C4-2B (cell line): Measurements from ENCODE around the gene RPEL1.
"Not testable (repeated sequence)": the region's sequence is repeated elsewhere in the genome, so short reads cannot be mapped to it uniquely, and the experiment has no call there.

Experiments
- H3K27ac ChIP-seq: fragments of 450-650 bp; 2 replicates; pipeline ENCODE4 v1.5.1; 2017
- ZFX ChIP-seq: fragments of 450-650 bp; IDR thresholded peaks from 2 replicates; pipeline ENCODE4 v1.6.1; 2017
- TF ChIP-seq, protein P1 (sequence below): fragments of 450-650 bp; conservative IDR thresholded peaks from 2 replicates; pipeline ENCODE4 v1.5.1; 2017; ENCODE audit warnings: mild to moderate bottlenecking

Gene RPEL1

DNA sequence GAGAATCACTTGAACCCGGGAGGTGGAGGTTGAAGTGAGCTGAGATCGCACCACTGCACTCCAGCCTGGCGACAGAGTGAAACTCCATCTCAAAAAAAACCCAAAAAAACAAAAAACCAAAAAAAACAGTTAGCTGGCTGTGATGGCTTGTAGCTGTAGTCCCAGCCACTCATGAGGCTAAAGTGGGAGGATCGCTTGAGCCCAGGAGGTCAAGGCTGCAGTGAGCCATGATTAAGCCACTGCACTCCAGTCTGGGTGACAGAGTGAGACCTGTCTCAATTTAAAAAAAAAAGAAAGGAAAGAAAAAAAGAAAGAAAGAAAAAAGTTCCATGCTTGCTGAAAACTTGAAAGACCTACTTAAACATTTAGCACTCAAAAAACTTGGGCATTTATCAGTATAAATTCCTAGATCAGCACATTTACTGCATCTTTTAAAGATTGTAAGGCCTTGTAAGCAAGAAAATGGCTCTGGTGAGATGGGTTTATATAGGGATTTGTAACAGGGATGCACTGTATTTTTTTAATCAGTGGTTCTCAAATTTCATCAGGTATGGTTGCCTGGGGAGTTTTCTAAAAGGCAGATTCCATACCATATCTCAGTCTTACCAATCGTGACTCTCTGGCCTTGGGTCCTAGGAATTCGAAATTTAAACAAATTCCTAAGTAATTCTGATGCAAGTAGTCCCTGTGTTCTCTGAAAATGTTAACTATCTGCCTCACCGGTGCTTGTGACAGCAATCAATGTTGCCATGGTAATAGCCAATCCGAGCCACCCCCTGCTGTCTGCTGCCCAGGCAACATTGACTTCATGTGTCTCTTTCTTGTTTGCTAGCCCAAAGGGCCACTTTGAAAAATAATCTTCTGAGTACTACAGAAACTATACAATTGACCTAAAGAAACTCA lies 41.1 kb upstream of the RPEL1 start:
- TF ChIP-seq ZFX = no peak
- TF ChIP-seq, protein P1, sequence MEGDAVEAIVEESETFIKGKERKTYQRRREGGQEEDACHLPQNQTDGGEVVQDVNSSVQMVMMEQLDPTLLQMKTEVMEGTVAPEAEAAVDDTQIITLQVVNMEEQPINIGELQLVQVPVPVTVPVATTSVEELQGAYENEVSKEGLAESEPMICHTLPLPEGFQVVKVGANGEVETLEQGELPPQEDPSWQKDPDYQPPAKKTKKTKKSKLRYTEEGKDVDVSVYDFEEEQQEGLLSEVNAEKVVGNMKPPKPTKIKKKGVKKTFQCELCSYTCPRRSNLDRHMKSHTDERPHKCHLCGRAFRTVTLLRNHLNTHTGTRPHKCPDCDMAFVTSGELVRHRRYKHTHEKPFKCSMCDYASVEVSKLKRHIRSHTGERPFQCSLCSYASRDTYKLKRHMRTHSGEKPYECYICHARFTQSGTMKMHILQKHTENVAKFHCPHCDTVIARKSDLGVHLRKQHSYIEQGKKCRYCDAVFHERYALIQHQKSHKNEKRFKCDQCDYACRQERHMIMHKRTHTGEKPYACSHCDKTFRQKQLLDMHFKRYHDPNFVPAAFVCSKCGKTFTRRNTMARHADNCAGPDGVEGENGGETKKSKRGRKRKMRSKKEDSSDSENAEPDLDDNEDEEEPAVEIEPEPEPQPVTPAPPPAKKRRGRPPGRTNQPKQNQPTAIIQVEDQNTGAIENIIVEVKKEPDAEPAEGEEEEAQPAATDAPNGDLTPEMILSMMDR = no peak
- H3K27ac ChIP-seq = no peak overlapping the region

DNA sequence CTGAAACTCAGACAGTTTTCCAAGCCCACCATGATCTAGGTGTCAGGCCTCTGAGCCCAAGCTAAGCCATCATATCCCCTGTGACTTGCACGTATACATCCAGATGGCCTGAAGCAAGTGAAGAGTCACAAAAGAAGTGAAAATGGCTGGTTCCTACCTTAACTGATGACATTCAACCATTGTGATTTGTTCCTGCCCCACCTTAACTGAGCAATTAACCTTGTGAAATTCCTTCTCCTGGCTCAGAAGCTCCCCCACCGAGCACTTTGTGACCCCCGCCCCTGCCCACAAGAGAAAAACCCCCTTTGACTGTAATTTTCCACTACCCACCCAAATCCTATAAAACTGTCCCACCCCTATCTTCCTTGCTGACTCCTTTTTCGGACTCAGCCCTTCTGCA lies 40.3 kb upstream of the RPEL1 start:
- H3K27ac ChIP-seq = not testable (repeated sequence)

DNA sequence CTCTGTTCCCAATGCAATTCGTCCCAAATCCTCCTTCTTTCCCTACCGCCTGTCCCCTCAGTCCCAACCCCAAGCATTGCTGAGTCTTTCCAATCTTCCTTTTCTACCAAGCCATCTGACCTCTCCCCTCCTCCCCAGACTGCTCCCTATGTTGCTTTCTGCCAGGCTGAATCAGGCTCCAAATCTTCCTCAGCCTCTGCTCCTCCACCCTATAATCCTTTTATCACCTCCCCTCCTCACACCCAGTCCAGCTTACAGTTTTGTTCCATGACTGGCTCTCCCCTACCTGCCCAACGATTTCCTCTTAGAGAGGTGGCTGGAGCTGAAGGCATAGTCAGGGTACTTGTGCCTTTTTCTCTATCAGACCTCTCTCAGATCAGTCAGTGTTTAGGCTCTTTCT lies 39.0 kb upstream of the RPEL1 start:
- H3K27ac ChIP-seq = not testable (repeated sequence)

DNA sequence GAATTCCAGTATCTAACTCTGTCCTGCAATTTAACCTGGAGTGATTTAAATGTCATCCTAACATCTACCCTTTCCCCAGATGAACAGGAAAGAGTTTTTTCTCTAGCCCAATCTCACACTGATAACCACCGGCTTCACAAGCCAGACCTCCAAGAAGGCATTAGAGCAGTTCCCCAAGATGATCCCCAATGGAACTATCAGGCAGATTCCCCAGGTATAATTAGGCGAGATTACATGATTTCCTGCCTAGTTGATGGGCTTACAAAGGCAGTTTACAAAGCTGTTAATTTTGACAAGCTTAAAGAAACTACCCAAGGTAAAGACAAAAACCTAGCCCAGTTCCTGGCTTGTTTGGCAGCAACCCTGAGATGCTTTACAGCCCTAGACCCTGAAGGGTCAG lies 38.5 kb upstream of the RPEL1 start:
- no peak for TF ChIP-seq ZFX
- H3K27ac ChIP-seq = no peak overlapping the region

DNA sequence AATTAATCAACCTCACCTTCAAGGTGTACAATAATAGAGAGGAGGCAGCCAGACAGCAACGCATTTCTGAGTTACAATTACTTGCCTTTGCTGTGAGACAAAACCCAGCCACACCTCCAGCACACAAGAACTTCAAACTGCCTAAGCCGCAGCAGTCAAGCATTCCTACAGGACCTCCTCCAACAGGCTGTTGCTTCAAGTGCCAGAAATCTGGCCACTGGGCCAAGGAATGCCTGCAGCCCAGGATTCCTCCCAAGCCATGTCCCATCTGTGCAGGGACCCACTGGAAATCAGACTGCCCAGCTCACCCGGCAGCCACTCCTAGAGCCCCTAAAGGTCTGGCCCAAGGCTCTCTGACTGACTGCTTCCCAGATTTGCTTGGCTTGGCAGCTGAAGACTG lies 38.0 kb upstream of the RPEL1 start:
- not testable (repeated sequence) for H3K27ac ChIP-seq

DNA sequence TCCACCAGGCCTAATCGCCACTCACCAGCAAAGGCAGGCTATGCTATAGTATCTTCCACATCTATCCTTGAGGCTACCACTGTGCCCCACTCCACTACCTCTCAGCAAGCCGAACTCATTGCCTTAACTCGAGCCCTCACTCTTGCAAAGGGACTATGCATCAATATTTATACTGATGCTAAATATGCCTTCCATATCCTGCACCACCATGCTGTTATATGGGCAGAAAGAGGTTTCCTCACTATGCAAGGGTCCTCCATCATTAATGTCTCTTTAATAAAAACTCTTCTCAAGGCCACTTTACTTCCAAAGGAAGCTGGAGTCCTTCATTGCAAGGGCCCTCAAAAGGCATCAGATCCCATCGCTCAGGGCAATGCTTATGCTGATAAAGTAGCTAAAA lies 35.4 kb upstream of the RPEL1 start:
- not testable (repeated sequence) for H3K27ac ChIP-seq

DNA sequence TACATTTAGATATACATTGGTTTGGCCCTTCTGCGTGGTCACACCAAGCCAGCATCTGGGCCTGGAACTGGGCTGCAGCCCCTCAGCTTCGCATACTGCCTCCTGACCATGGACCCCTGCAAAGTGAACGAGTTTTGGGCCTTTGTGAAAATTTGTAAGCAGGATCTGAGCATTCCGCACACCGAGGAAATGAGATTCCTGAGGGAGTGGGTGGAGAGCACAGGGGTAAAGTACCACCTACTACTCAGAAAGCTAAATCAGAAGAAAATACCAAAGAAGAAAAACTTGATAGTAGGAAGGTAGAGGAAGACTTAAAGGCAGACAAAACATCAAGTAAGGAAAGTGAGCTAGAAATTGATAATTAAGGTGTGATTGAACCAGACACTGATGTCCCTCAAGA lies 30.1 kb upstream of the RPEL1 start:
- TF ChIP-seq, protein P1 = no peak
- TF ChIP-seq ZFX = no peak
- no peak overlapping the region for H3K27ac ChIP-seq

DNA sequence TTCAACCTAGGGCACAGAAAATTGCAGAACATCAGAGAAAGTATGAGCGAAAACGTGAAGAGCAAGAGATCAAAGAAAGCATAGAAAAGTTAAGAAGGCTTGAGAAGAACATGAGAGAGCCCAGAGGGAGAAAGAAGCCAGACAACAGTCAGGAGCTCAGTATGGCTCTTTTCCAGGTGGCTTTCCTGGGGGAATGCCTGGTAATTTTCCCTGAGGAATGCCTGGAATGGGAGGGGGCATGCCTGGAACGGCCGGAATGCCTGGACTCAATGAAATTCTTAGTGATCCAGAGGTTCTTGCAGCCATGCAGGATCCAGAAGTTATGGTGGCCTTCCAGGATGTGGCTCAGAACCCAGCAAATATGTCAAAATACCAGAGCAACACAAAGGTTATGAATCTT lies 29.3 kb upstream of the RPEL1 start:
- H3K27ac ChIP-seq = not testable (repeated sequence)

DNA sequence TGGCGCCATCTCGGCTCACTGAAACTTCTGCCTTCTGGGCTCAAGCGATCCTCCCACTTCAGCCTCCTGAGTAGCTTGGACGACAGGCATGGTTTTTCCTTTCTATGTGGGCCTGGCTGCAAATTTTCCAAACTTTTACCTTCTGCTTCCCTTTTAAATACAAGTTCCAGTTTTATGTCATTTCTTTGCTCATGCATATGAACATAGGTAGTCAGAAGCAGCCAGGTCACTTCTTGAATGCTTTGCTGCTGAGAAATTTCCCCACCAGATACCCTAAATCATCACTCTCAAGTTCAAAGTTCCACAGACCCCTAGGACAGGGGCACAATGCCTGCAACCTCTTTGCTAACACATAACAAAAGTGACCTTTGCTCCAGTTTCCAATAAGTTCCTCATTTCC lies 21.6 kb upstream of the RPEL1 start:
- H3K27ac ChIP-seq = no peak overlapping the region
- TF ChIP-seq ZFX = no peak
- TF ChIP-seq, protein P1 = no peak

DNA sequence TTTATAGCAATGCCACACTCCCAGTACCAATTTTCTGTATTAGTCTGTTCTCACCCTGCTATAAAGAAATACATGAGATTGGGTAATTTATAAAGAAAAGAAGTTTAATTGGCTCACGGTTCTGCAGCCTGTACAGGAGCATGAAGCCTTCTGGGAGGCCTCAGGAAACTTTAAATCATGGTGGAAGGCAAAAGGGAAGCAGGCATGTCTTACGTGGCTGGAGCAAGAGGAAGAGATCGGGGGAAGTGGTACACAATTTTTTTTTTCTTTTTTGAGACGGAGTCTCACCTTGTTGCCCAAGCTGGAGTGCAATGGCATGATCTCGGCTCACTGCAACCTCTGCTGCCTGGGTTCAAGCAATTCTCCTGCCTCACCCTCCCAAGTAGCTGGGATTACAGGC lies 21.0 kb upstream of the RPEL1 start:
- H3K27ac ChIP-seq = not testable (repeated sequence)

DNA sequence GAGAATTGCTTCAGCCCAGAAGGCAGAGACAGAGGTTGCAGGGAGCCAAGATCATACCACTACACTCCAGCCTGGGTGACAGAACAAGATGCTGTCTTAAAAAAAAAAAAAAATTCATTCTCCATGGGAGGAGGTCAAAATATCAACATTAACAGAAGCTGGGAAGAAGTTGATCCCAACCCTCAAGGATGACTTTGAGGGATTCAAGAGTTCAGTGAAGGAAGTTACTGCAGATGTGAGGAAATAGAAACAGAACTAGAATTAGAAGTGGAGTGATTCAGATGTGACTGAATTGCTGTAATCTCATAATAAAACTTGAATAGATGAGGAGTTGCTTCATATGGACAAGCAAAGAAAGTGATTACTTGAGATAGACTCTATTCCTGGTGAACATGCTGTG lies 19.7 kb upstream of the RPEL1 start:
- H3K27ac ChIP-seq = no peak overlapping the region
- TF ChIP-seq ZFX = no peak
- TF ChIP-seq, protein P1 = no peak
